HepG2 (cell line): ENCODE results near the gene DIP2C. TPM values are rescaled to one million over a fixed set of nuclear protein-coding genes. Genes with fewer than 3 reads are reported as not detected.

Source experiments
- ATAC-seq: fragments of 200-7000 bp; cut with Tn5 transposase; 3 replicates; pipeline ENCODE4 v1.9.1; 2020; ENCODE audit warnings: mild to moderate bottlenecking, moderate library complexity
- BruUV-seq: library from RNA; stranded (reverse); fragments of 400-500 nt; replicated peaks from 2 replicates; lab custom pipeline; 2021; lab: Mats Ljungman, UMichigan
- CTCF ChIA-PET: fragments of 300-600 bp; formaldehyde crosslinking; extraction: SDS; loops from one replicate; lab custom pipeline; 2021; ENCODE audit warnings: low total read pairs, inconsistent platforms, low intra/inter-chr PET ratio; lab: Yijun Ruan, JAX
- POLR2A ChIA-PET: fragments of 350-600 bp; sonication (Branson Sonifier 250); formaldehyde crosslinking; loops from one replicate; lab custom pipeline; 2020; ENCODE audit warnings: antibody characterized with exemption, inconsistent platforms; lab: Yijun Ruan, JAX
- DNase-seq: peaks from one replicate; pipeline ENCODE4 v3.0.0-alpha.2; 2015; ENCODE audit warnings: low spot score
- FAIRE-seq: peaks from 3 replicates; lab custom pipeline; 2011; peaks lifted over from hg19 to GRCh38; lab: Jason Lieb, UNC
- H2AFZ ChIP-seq: one replicate; pipeline ENCODE4 v1.6.1; 2011; ENCODE audit warnings: low read length, inconsistent platforms
- H3K27ac ChIP-seq: fragments of 300-600 bp; 3 replicates; pipeline ENCODE4 v1.8.0; 2011; ENCODE audit warnings: mixed run types, mild to moderate bottlenecking, mixed read lengths, low read length, inconsistent platforms; ENCODE audit not compliant: insufficient read depth; ENCODE audit errors: extremely low read length
- H3K27me3 ChIP-seq, 2 experiments: fragments of 200-600 bp in 1 of 2; 2 replicates in 1 of 2; 3 replicates in 1 of 2; pipeline versions ENCODE4 v1.6.0 to v1.8.0; 2011; ENCODE audit warnings: low read length in 2 of 2, mild to moderate bottlenecking in 2 of 2, moderate library complexity in 2 of 2, inconsistent platforms in 1 of 2; ENCODE audit not compliant: insufficient read depth in 2 of 2, control insufficient read depth in 1 of 2
- H3K36me3 ChIP-seq, 2 experiments: fragments of 200-600 bp in 1 of 2; replicated peaks in 1 of 2; 2 replicates in 1 of 2; 3 replicates in 1 of 2; pipeline versions ENCODE4 v1.5.1 to v1.8.0; 2011; ENCODE audit warnings: low read length in 2 of 2, inconsistent platforms in 1 of 2; ENCODE audit not compliant: insufficient read depth in 2 of 2, control insufficient read depth in 1 of 2
- H3K4me1 ChIP-seq: 2 replicates; pipeline ENCODE4 v1.5.1; 2012; ENCODE audit warnings: low read length, inconsistent platforms; ENCODE audit not compliant: insufficient read depth
- H3K4me2 ChIP-seq: 2 replicates; pipeline ENCODE4 v1.6.0; 2011; ENCODE audit warnings: low read depth, low read length, inconsistent platforms
- H3K4me3 ChIP-seq, 3 experiments: fragments of 200-600 bp in 1 of 3; sonication (generic), shearing (Covaris generic) in 1 of 3; replicated peaks in 1 of 3; 2 replicates each; pipeline ENCODE4 v1.5.1; 2011 to 2016; ENCODE audit warnings: low read length in 3 of 3, inconsistent platforms in 2 of 3, low read depth in 2 of 3, mild to moderate bottlenecking in 2 of 3, control low read depth in 1 of 3, mixed read lengths in 1 of 3; ENCODE audit not compliant: insufficient read depth in 1 of 3
- H3K79me2 ChIP-seq: one replicate; pipeline ENCODE4 v1.6.1; 2011; ENCODE audit warnings: low read length, inconsistent platforms; ENCODE audit not compliant: insufficient read depth
- H3K9ac ChIP-seq: 2 replicates; pipeline ENCODE4 v1.6.0; 2011; ENCODE audit warnings: mild to moderate bottlenecking, low read depth, low read length, inconsistent platforms; ENCODE audit not compliant: insufficient read depth
- H3K9me3 ChIP-seq: 2 replicates; pipeline ENCODE4 v1.5.1; 2012; ENCODE audit warnings: mild to moderate bottlenecking, low read length
- H4K20me1 ChIP-seq: 2 replicates; pipeline ENCODE4 v1.6.0; 2011; ENCODE audit warnings: inconsistent platforms, mild to moderate bottlenecking, low read length, moderate library complexity; ENCODE audit not compliant: insufficient read depth
- EZH2 ChIP-seq: conservative IDR thresholded peaks from 2 replicates; pipeline ENCODE4 v1.6.1; 2012; ENCODE audit warnings: mild to moderate bottlenecking, low read depth, low read length, moderate library complexity
- GLI4 ChIP-seq: sonication (generic); formaldehyde crosslinking; IDR thresholded peaks from 2 replicates; pipeline ENCODE4 v1.5.1; 2020; ENCODE audit warnings: missing genetic modification reagents, mild to moderate bottlenecking, moderate library complexity, borderline replicate concordance
- HBP1 ChIP-seq: IDR thresholded peaks from 2 replicates; pipeline ENCODE4 v1.6.1; 2016; ENCODE audit warnings: low read depth, control low read depth
- HES4 ChIP-seq: sonication (generic); formaldehyde crosslinking; IDR thresholded peaks from 2 replicates; pipeline ENCODE4 v1.9.0; 2021; ENCODE audit warnings: mild to moderate bottlenecking, missing genetic modification reagents, borderline replicate concordance
- HHEX ChIP-seq: IDR thresholded peaks from 2 replicates; pipeline ENCODE4 v1.6.1; 2016; ENCODE audit warnings: control low read depth
- HINFP ChIP-seq: sonication (generic); formaldehyde crosslinking; IDR thresholded peaks from 2 replicates; pipeline ENCODE4 v1.4.0; 2020; ENCODE audit warnings: low read depth, mild to moderate bottlenecking, missing genetic modification reagents
- MAFF ChIP-seq: IDR thresholded peaks from 2 replicates; pipeline ENCODE4 v1.6.1; 2011; ENCODE audit warnings: low read depth, low read length, improper control_type of control experiment
- MTA3 ChIP-seq: sonication (generic); formaldehyde crosslinking; IDR thresholded peaks from 2 replicates; pipeline ENCODE4 v1.4.0; 2020; ENCODE audit warnings: missing genetic modification reagents
- RARA ChIP-seq: IDR thresholded peaks from 2 replicates; pipeline ENCODE4 v1.6.1; 2016; ENCODE audit warnings: missing genetic modification reagents, missing compliant biosample characterization
- RARG ChIP-seq: sonication (generic); formaldehyde crosslinking; IDR thresholded peaks from 2 replicates; pipeline ENCODE4 v1.4.0; 2020; ENCODE audit warnings: low read depth, mild to moderate bottlenecking, missing genetic modification reagents
- RBFOX2 ChIP-seq: fragments of 200-400 bp; formaldehyde crosslinking; IDR thresholded peaks from 2 replicates; pipeline ENCODE4 v1.6.1; 2017; ENCODE audit warnings: low read depth, mild to moderate bottlenecking, low read length
- REXO4 ChIP-seq: sonication (generic); formaldehyde crosslinking; IDR thresholded peaks from 2 replicates; pipeline ENCODE4 v1.8.0; 2022; ENCODE audit warnings: missing genetic modification reagents, mild to moderate bottlenecking, borderline replicate concordance
- SIN3B ChIP-seq: fragments of 150-350 bp; IDR thresholded peaks from 2 replicates; pipeline ENCODE4 v1.6.1; 2014; ENCODE audit warnings: low read length
- XBP1 ChIP-seq: sonication (generic); formaldehyde crosslinking; IDR thresholded peaks from 2 replicates; pipeline ENCODE4 v1.5.0; 2020; ENCODE audit warnings: missing genetic modification reagents
- ZMYM4 ChIP-seq: sonication (generic); formaldehyde crosslinking; IDR thresholded peaks from 2 replicates; pipeline ENCODE4 v1.8.1; 2023; ENCODE audit warnings: mild to moderate bottlenecking, missing genetic modification reagents
- ZNF550 ChIP-seq: sonication (generic); formaldehyde crosslinking; IDR thresholded peaks from 2 replicates; pipeline ENCODE4 v1.4.0; 2020; ENCODE audit warnings: mild to moderate bottlenecking, missing genetic modification reagents, borderline replicate concordance
- ZNF740 ChIP-seq: sonication (generic); formaldehyde crosslinking; IDR thresholded peaks from 2 replicates; pipeline ENCODE4 v1.4.0; 2020; ENCODE audit warnings: missing genetic modification reagents
- WGBS: methylation state at CpG from one replicate; pipeline ENCODE4 v1.1.6; 2017; ENCODE audit warnings: low lambda C conversion rate; 5-methylcytosine and 5-hydroxymethylcytosine counted together
- in situ Hi-C: cut with HindIII; loops from 2 replicates; pipeline ENCODE4 v1.10.0; 2017; ENCODE audit warnings: low pct_unique_long_range_greater_than_20kb; ENCODE audit not compliant: extremely low pct_ligation_motif_present
- intact Hi-C: fragments of 100-400 bp; cut with micrococcal nuclease; formaldehyde crosslinking; loops from one replicate; pipeline ENCODE4 v1.10.0; 2022; ENCODE audit not compliant: unreplicated experiment
- polyA plus RNA-seq, 8 experiments: library from polyadenylated mRNA; depleted of rRNA in 3 of 8; stranded (reverse) in 7 of 8; unstranded in 1 of 8; fragments of >200 nt; fragmentation: Illumina TruSeq in 4 of 8; extraction: Trizol in 4 of 8; gene quantifications; 2 replicates each; pipeline versions ENCODE4 v1.2.1 to v1.2.3, GENCODE V29; 2011 to 2016; ENCODE audit warnings: low read depth in 4 of 8, missing spikeins in 1 of 8, mixed read lengths in 1 of 8; ENCODE audit not compliant: insufficient read depth in 1 of 8
- total RNA-seq, 5 experiments: library from RNA; depleted of rRNA; stranded (reverse); fragments of >200 nt; fragmentation: Illumina TruSeq; extraction: Trizol; gene quantifications; 2 replicates each; pipeline ENCODE4 v1.2.3, GENCODE V29; 2016; ENCODE audit warnings: low read depth in 1 of 5

Gene DIP2C
- total and polyA plus RNA-seq, 2 of the 13 experiments (the other 11 are each of a cell fraction or from before 2014, with no cell fraction given), result 2.2 to 2.7 TPM

GRCh38 chr10:663466-663751 is 26.1 kb downstream of the DIP2C start:
- DNase-seq (no peak), ATAC-seq (no peak), FAIRE-seq (no peak)
- intact Hi-C loops (no loop called here), in situ Hi-C loops (no loop called here)
- Histone ChIP-seq H3K27ac (no peak overlapping the region), H3K4me3 (no peak overlapping the region), H3K4me1 (peaks cover 35% of the 10 kb centered on the region), H3K27me3 (no peaks in the 10 kb centered on the region), H2AFZ (no peak overlapping the region), H4K20me1 (peaks cover 9% of the 10 kb centered on the region), H3K9me3 (no peaks in the 10 kb centered on the region), H3K9ac (no peak overlapping the region), H3K4me2 (no peak overlapping the region), H3K36me3 (no peaks in the 10 kb centered on the region), H3K79me2 (peaks cover 17% of the 10 kb centered on the region)
- BruUV-seq, result no TSS peak
- WGBS, result 96% methylated on average over 9 of the region's 9 CpGs
- POLR2A ChIA-PET, result no interaction called here
- no peak for TF ChIP-seq ZNF740
- TF ChIP-seq EZH2, result no peak
- no peak for TF ChIP-seq ZMYM4 (CRISPR knock-in tag)
- no peak for TF ChIP-seq XBP1 (CRISPR knock-in tag)
- no peak for TF ChIP-seq MTA3 (CRISPR knock-in tag)
- TF ChIP-seq ZNF550 (CRISPR knock-in tag), result no peak
- CTCF ChIA-PET, result no interaction called here

GRCh38 chr10:662686-663465 is 26.6 kb downstream of the DIP2C start:
- no peaks in the 10 kb centered on the region for H3K27me3 ChIP-seq
- H3K79me2 ChIP-seq, result peaks cover 15% of the 10 kb centered on the region
- peaks cover 9% of the 10 kb centered on the region for H4K20me1 ChIP-seq
- no peak overlapping the region for H3K4me3 ChIP-seq
- H3K27ac ChIP-seq, result no peak overlapping the region
- no TSS peak for BruUV-seq
- POLR2A ChIA-PET, result interaction anchor here (3.3 kb wide), 1 partner anchor 13 kb away, joined by 21 read pairs; no protein-coding TSS in a partner anchor
- peaks cover 35% of the 10 kb centered on the region for H3K4me1 ChIP-seq
- intact Hi-C loops (no loop called here), in situ Hi-C loops (no loop called here)
- DNase-seq (no peak), FAIRE-seq (no peak), ATAC-seq (no peak)
- no peak overlapping the region for H3K9ac ChIP-seq
- no peaks in the 10 kb centered on the region for H3K9me3 ChIP-seq
- TF ChIP-seq HINFP (CRISPR knock-in tag) (no peak), HHEX (CRISPR knock-in tag) (no peak), RARA (CRISPR knock-in tag) (no peak), HES4 (CRISPR knock-in tag) (no peak), SIN3B (no peak), RARG (CRISPR knock-in tag) (no peak), HBP1 (CRISPR knock-in tag) (no peak), RBFOX2 (no peak), GLI4 (CRISPR knock-in tag) (no peak), MAFF (no peak), REXO4 (CRISPR knock-in tag) (no peak)
- no peak overlapping the region for H3K4me2 ChIP-seq
- H2AFZ ChIP-seq, result no peak overlapping the region
- CTCF ChIA-PET, result no interaction called here
- WGBS, result 90% methylated on average over 11 of the region's 11 CpGs
- H3K36me3 ChIP-seq, result no peaks in the 10 kb centered on the region
